ENCODE data around the gene MCTP1. TPM values are rescaled to one million over a fixed set of nuclear protein-coding genes. Genes with fewer than 3 reads are reported as not detected.

Gene MCTP1
- polyA plus RNA-seq, 3 donors = 34.4 to 72.9 (median 55.5) TPM

- Histone ChIP-seq H3K27me3 (ENCODE audit: control insufficient read depth in 2 of 2, insufficient read depth in 2 of 2, low read length in 2 of 2) (no peaks in the 10 kb centered on the region), H3K9ac (ENCODE audit: insufficient read depth, low read length, poor library complexity, severe bottlenecking) (no peak overlapping the region), H3K4me2 (replicated peaks; ENCODE audit: extremely low read depth, low read length, poor library complexity, severe bottlenecking) (no peak overlapping the region), H3K9me3 (replicated peaks in 1 of 2; ENCODE audit: control insufficient read depth in 1 of 2, insufficient read depth in 1 of 2, low read length in 2 of 2) (no peaks in the 10 kb centered on the region), H4K20me1 (ENCODE audit: insufficient read depth, low read length) (no peaks in the 10 kb centered on the region), H3K4me3 (replicated peaks in 1 of 3; ENCODE audit: low read depth in 2 of 3, low read length in 3 of 3) (no peak overlapping the region), H3K27ac (ENCODE audit: low read depth in 1 of 2, low read length in 2 of 2) (no peak overlapping the region), H3K36me3 (replicated peaks in 1 of 2; ENCODE audit: control insufficient read depth in 1 of 2, insufficient read depth in 2 of 2, low read length in 2 of 2) (no peaks in the 10 kb centered on the region), H3K79me2 (ENCODE audit: insufficient read depth, low read length) (no peaks in the 10 kb centered on the region), H3K4me1 (ENCODE audit: control insufficient read depth in 1 of 2, insufficient read depth in 2 of 2, low read length in 2 of 2) (no peaks in the 10 kb centered on the region), H2AFZ (ENCODE audit: insufficient read depth, low read depth, low read length, poor library complexity, severe bottlenecking) (no peak overlapping the region)
- Mint-ChIP-seq H3K4me1 (no peaks in the 10 kb centered on the region), H3K36me3 (peaks cover 8 to 10% of the 10 kb centered on the region in 2 donors), H3K27me3 (ENCODE audit: low read depth in 3 of 3) (no peaks in the 10 kb centered on the region), H3K27ac (no peak overlapping the region), H3K4me3 (no peak overlapping the region), H3K9me3 (peaks cover 0 to 4% (median 3%) of the 10 kb centered on the region in 7 donors)
- intact Hi-C loops (cut with micrococcal nuclease) = no loop called here
- no peak for DNase-seq
- WGBS (ENCODE audit: insufficient coverage) = 100% methylated on average over 2 of the region's 3 CpGs
- TF ChIP-seq, protein P1, sequence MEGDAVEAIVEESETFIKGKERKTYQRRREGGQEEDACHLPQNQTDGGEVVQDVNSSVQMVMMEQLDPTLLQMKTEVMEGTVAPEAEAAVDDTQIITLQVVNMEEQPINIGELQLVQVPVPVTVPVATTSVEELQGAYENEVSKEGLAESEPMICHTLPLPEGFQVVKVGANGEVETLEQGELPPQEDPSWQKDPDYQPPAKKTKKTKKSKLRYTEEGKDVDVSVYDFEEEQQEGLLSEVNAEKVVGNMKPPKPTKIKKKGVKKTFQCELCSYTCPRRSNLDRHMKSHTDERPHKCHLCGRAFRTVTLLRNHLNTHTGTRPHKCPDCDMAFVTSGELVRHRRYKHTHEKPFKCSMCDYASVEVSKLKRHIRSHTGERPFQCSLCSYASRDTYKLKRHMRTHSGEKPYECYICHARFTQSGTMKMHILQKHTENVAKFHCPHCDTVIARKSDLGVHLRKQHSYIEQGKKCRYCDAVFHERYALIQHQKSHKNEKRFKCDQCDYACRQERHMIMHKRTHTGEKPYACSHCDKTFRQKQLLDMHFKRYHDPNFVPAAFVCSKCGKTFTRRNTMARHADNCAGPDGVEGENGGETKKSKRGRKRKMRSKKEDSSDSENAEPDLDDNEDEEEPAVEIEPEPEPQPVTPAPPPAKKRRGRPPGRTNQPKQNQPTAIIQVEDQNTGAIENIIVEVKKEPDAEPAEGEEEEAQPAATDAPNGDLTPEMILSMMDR (IDR thresholded peaks at IDR 0.05) = no peak
These were observed 464.4 kb downstream of the MCTP1 start for GRCh38 chr5:94820488-94820887.

- Mint-ChIP-seq H3K27me3 (ENCODE audit: low read depth in 3 of 3) (no peaks in the 10 kb centered on the region), H3K36me3 (peaks cover 8 to 10% of the 10 kb centered on the region in 2 donors), H3K4me3 (no peak overlapping the region), H3K27ac (no peak overlapping the region), H3K9me3 (peaks cover 0 to 4% (median 2%) of the 10 kb centered on the region in 7 donors), H3K4me1 (no peaks in the 10 kb centered on the region)
- Histone ChIP-seq H3K36me3 (replicated peaks in 1 of 2; ENCODE audit: control insufficient read depth in 1 of 2, insufficient read depth in 2 of 2, low read length in 2 of 2) (no peaks in the 10 kb centered on the region), H3K9me3 (replicated peaks in 1 of 2; ENCODE audit: control insufficient read depth in 1 of 2, insufficient read depth in 1 of 2, low read length in 2 of 2) (no peaks in the 10 kb centered on the region), H3K79me2 (ENCODE audit: insufficient read depth, low read length) (no peaks in the 10 kb centered on the region), H3K27me3 (ENCODE audit: control insufficient read depth in 2 of 2, insufficient read depth in 2 of 2, low read length in 2 of 2) (no peaks in the 10 kb centered on the region), H3K4me3 (replicated peaks in 1 of 3; ENCODE audit: low read depth in 2 of 3, low read length in 3 of 3) (no peak overlapping the region), H3K27ac (ENCODE audit: low read depth in 1 of 2, low read length in 2 of 2) (no peak overlapping the region), H3K4me2 (replicated peaks; ENCODE audit: extremely low read depth, low read length, poor library complexity, severe bottlenecking) (no peak overlapping the region), H2AFZ (ENCODE audit: insufficient read depth, low read depth, low read length, poor library complexity, severe bottlenecking) (no peak overlapping the region), H3K9ac (ENCODE audit: insufficient read depth, low read length, poor library complexity, severe bottlenecking) (no peak overlapping the region), H3K4me1 (ENCODE audit: control insufficient read depth in 1 of 2, insufficient read depth in 2 of 2, low read length in 2 of 2) (no peaks in the 10 kb centered on the region), H4K20me1 (ENCODE audit: insufficient read depth, low read length) (no peaks in the 10 kb centered on the region)
- intact Hi-C loops (cut with micrococcal nuclease) = no loop called here
- TF ChIP-seq, protein P1 (IDR thresholded peaks at IDR 0.05) = no peak
- no peak for DNase-seq
- 80% methylated on average over 5 of the region's 5 CpGs for WGBS (ENCODE audit: insufficient coverage)
These were observed 466.0 kb downstream of the MCTP1 start for GRCh38 chr5:94818904-94819303.
